H4 (cell line): ENCODE results near the gene FBXO47. TPM values are rescaled to one million over a fixed set of nuclear protein-coding genes. Genes with fewer than 3 reads are reported as not detected.
"Not testable (repeated sequence)": the region's sequence is repeated elsewhere in the genome, so short reads cannot be mapped to it uniquely, and the experiment has no call there.

Source experiments
- DNase-seq: peaks from one replicate; pipeline ENCODE4 v3.0.0-alpha.2; 2015; ENCODE audit warnings: low spot score
- total RNA-seq: library from RNA; depleted of rRNA; stranded (reverse); fragments of >200 nt; shearing (Covaris generic); gene quantifications from 2 replicates; pipeline ENCODE4 v1.2.3, GENCODE V29; 2014

The FBXO47 gene
- total RNA-seq, 1 experiment from 2014 or later = not detected

DNA sequence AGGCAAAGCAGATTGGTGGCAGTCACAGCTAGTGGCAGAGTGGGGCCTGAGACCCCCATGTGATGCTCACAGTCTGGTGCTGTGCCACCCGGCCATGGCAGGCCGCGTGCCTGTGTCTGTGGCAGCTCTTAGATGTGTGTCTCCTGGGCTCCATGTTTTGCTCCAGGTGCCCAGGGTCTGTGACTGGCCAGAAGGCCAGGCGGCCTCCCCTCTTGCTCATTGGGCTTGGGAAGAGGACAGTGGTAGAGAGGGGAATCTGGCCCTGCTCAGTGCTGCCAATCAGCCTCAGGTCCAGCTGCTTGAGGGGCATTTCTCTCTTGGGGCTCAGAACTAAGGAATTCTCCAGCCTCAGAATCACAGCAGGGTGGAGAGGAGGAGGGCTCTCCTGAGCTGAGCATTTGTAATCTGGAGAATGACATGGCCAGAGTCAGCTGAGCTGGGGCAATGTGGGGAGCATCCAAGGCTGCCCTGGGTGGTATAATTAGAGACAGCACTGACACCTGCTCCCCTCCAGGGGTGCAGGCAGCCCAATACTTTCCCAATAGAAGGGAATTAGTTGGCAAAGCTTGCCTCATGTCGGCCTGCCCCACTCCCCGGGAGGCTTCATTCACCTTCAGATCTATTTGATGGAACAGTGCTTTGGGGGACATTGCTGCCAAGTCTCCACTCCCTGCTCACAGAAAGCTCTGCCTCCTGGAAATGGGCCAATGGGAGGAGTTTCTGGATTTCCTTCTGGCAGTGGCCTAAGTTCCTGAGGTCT, 44.5 kb downstream of the FBXO47 start:
- no peak for DNase-seq

GRCh38 chr17:38921756-38922411, 45.3 kb downstream of the FBXO47 start:
- DNase-seq = no peak

GRCh38 chr17:38920374-38921291, 46.6 kb downstream of the FBXO47 start:
- no peak for DNase-seq

DNA sequence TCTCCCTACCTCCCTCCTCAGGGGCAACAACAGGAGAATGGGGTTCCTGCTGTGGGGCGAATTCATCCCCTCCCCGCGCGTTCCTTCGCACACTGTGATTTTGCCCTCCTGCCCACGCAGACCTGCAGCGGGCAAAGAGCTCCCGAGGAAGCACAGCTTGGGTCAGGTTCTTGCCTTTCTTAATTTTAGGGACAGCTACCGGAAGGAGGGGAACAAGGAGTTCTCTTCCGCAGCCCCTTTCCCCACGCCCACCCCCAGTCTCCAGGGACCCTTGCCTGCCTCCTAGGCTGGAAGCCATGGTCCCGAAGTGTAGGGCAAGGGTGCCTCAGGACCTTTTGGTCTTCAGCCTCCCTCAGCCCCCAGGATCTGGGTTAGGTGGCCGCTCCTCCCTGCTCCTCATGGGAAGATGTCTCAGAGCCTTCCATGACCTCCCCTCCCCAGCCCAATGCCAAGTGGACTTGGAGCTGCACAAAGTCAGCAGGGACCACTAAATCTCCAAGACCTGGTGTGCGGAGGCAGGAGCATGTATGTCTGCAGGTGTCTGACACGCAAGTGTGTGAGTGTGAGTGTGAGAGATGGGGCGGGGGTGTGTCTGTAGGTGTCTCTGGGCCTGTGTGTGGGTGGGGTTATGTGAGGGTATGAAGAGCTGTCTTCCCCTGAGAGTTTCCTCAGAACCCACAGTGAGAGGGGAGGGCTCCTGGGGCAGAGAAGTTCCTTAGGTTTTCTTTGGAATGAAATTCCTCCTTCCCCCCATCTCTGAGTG, 47.7 kb downstream of the FBXO47 start:
- DNase-seq = no peak

GRCh38 chr17:38918916-38919315, 48.3 kb downstream of the FBXO47 start:
- DNase-seq = no peak

GRCh38 chr17:38918129-38918913, 48.9 kb downstream of the FBXO47 start:
- DNase-seq = no peak

GRCh38 chr17:38917259-38917658, 49.9 kb downstream of the FBXO47 start:
- DNase-seq = no peak

DNA sequence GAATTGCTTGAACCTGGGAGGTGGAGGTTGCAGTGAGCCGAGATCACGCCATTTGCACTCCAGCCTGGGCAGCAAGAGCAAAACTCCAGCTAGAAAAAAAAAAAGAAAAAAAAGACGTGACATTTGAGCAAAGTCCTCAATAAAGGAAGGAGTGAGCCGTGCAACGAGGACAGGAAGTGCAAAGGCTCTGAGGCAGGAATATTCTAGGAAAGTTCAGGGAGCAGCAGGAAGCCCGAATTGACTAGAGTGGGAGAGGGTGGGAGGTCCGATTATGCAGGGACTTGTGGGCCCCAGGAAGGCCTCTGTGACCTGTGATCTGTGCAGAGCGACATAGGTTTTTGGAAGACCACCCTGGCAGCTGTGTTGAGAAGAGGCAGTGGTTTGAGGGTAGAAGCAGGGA, 50.4 kb downstream of the FBXO47 start:
- DNase-seq = no peak

DNA sequence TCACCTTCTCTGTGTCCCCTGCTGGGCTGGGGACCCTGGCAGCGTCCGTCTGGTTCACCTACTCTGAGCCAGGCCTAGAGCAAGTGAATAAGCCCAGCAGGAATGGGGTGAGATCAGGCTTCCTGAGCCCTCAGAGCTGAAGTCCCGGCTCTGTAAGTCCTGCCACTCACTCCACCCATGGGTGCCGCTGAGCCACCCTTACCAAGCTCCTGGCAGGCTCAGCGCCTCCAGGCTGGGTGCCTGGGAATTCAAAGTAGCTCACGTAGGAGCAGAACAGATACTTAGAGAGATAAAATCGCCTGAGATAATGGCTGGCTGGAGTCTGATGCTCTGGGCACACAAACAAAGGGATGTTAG, 51.6 kb downstream of the FBXO47 start:
- DNase-seq = no peak

- DNase-seq = no peak
Observed at GRCh38 chr17:38914741-38915638, 52.2 kb downstream of the FBXO47 start.

DNA sequence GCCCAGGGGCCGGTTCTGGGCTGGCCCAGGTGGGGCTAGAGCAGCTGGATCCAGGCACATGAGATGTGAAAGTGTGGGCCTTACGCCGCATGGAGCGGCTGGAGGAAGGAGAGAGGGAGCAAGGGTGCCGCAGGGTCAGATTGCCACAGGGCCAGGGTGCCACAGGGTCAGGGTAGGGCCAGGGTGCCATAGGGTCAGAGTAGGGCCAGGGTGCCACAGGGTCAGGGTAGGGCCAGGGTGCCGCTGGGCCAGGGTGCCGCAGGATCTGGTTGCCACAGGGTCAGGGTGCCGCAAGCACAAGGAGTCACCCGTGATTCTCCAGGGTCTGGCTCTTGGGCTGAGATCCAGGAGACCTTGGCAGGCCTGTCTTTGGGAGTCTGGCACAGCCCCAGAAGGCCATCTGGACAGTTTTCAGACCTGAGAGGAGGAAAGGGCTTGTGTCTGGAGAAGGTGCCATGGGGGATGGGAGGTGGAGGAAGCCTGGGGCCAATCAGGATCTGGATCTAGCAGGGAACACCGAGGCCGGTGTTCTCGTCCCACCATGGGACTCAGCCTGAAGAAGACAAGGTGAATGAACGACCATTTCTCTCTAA, 54.9 kb downstream of the FBXO47 start:
- DNase-seq = no peak

DNA sequence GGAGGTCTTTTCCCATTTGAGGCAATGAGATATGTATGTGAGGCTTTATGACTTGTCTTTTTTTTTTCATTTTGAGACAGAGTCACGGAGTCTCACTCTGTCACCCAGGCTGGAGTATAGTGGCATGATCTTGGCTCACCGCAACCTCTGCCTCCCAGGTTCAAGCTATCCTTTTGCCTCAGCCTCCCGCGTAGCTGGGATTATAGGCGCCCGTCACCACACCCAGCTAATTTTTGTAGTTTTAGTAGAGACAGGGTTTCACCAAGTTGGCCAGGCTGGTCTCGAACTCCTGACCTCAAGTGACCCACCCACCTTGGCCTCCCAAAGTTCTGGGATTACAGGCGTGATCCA, 55.5 kb downstream of the FBXO47 start:
- DNase-seq = not testable (repeated sequence)

- DNase-seq = no peak
Observed at GRCh38 chr17:38911081-38911730, 56.0 kb downstream of the FBXO47 start.

- DNase-seq = no peak
Observed at GRCh38 chr17:38910325-38910724, 56.9 kb downstream of the FBXO47 start.

DNA sequence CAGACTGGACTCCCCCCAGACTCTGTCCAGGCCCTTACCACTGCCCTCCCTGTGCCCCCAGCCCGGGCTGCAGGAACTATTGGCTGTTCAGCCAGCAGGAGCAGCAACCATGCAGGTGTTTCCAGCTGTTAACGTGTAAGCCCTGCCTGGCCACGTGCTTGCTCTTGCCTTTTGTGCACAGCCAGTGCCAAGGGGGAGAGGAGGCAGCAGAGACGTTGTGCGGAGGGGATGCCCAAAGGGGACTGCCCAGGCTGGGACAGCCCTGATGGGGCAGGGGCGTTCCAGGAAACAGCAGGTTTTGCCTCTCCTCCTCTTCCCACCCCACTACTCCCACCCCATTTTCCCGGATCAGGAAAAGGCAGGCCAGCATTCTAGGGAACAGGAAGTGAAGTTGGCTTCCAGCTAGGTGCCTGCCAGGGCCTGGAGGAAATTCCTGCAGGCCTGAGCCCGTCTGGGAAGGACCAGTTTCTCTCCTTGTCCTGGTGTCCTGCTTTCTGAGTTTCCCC, 58.5 kb downstream of the FBXO47 start:
- no peak for DNase-seq

- no peak for DNase-seq
Observed at GRCh38 chr17:38907930-38908675, 59.1 kb downstream of the FBXO47 start.

- DNase-seq = no peak
Observed at GRCh38 chr17:38906460-38907228, 60.6 kb downstream of the FBXO47 start.
